Measurements from ENCODE around the gene ABLIM1.
A peak's percentile ranks its signal among the peaks of the same experiment; 100 is the strongest.

Gene ABLIM1

GRCh38 chr10:114603303-114603702, 54.8 kb downstream of the ABLIM1 start:
- Histone ChIP-seq H3K36me3 (replicated peaks; ENCODE audit: insufficient read depth, low read length) (no peaks in the 10 kb centered on the region), H3K4me3 (ENCODE audit: low read length) (no peak overlapping the region), H3K9ac (ENCODE audit: low read length) (no peak overlapping the region), H3K79me2 (ENCODE audit: low read length) (no peaks in the 10 kb centered on the region), H4K20me1 (ENCODE audit: insufficient read depth, low read length) (no peaks in the 10 kb centered on the region), H3F3A (ENCODE audit: insufficient read depth, low read length) (no peaks in the 10 kb centered on the region), H3K27ac (ENCODE audit: low read length) (peak overlapping the region; percentile 17; the same call in 1 of the 2 replicates), H3K9me3 (replicated peaks; ENCODE audit: insufficient read depth, low read length) (no peaks in the 10 kb centered on the region), H3K9me2 (replicated peaks; ENCODE audit: insufficient read depth, low read length) (no peaks in the 10 kb centered on the region), H3K4me2 (ENCODE audit: low read depth, low read length) (0 out of 2 replicates have a peak overlapping the region, but pooled peaks have one; percentile 22), H2AFZ (ENCODE audit: low read length) (no peak overlapping the region), H3K4me1 (ENCODE audit: low read length) (peaks cover 12% of the 10 kb centered on the region), H3K27me3 (replicated peaks; ENCODE audit: insufficient read depth, low read length) (no peaks in the 10 kb centered on the region)
- peak; percentile 28 for DNase-seq
- TF ChIP-seq EZH2 (optimal IDR thresholded peaks at IDR 0.05; ENCODE audit: low read depth, low read length), result no peak
- TF ChIP-seq CTCF (IDR thresholded peaks at IDR 0.05; ENCODE audit: low read length), result no peak
- TF ChIP-seq EZH2phosphoT487 (IDR thresholded peaks at IDR 0.05; ENCODE audit: low read length), result no peak

GRCh38 chr10:114600057-114600456, 58.0 kb downstream of the ABLIM1 start:
- no peaks in the 10 kb centered on the region for H3K79me2 ChIP-seq (ENCODE audit: low read length)
- no peaks in the 10 kb centered on the region for H3F3A ChIP-seq (ENCODE audit: insufficient read depth, low read length)
- no peak overlapping the region for H2AFZ ChIP-seq (ENCODE audit: low read length)
- H3K27ac ChIP-seq (ENCODE audit: low read length), result no peak overlapping the region
- peaks cover 12% of the 10 kb centered on the region for H3K4me1 ChIP-seq (ENCODE audit: low read length)
- no peak overlapping the region for H3K9ac ChIP-seq (ENCODE audit: low read length)
- no peak for DNase-seq
- H3K4me3 ChIP-seq (ENCODE audit: low read length), result no peak overlapping the region
- no peaks in the 10 kb centered on the region for H3K9me2 ChIP-seq (replicated peaks; ENCODE audit: insufficient read depth, low read length)
- TF ChIP-seq EZH2phosphoT487 (IDR thresholded peaks at IDR 0.05; ENCODE audit: low read length), result no peak
- no peak for TF ChIP-seq EZH2 (optimal IDR thresholded peaks at IDR 0.05; ENCODE audit: low read depth, low read length)
- no peak for TF ChIP-seq CTCF (IDR thresholded peaks at IDR 0.05; ENCODE audit: low read length)
- no peaks in the 10 kb centered on the region for H4K20me1 ChIP-seq (ENCODE audit: insufficient read depth, low read length)
- no peaks in the 10 kb centered on the region for H3K9me3 ChIP-seq (replicated peaks; ENCODE audit: insufficient read depth, low read length)
- H3K27me3 ChIP-seq (replicated peaks; ENCODE audit: insufficient read depth, low read length), result no peaks in the 10 kb centered on the region
- no peak overlapping the region for H3K4me2 ChIP-seq (ENCODE audit: low read depth, low read length)
- H3K36me3 ChIP-seq (replicated peaks; ENCODE audit: insufficient read depth, low read length), result no peaks in the 10 kb centered on the region

- Histone ChIP-seq H3K9ac (ENCODE audit: low read length) (no peak overlapping the region), H3K27ac (ENCODE audit: low read length) (no peak overlapping the region), H3K4me3 (ENCODE audit: low read length) (no peak overlapping the region), H4K20me1 (ENCODE audit: insufficient read depth, low read length) (no peaks in the 10 kb centered on the region), H3F3A (ENCODE audit: insufficient read depth, low read length) (0 out of 2 replicates have a peak, but pooled peaks cover 5% of the 10 kb centered on the region), H3K4me2 (ENCODE audit: low read depth, low read length) (no peak overlapping the region), H2AFZ (ENCODE audit: low read length) (no peak overlapping the region), H3K9me2 (replicated peaks; ENCODE audit: insufficient read depth, low read length) (no peaks in the 10 kb centered on the region), H3K36me3 (replicated peaks; ENCODE audit: insufficient read depth, low read length) (no peaks in the 10 kb centered on the region), H3K4me1 (ENCODE audit: low read length) (peaks cover 12% of the 10 kb centered on the region; the same call in 1 of the 2 replicates), H3K9me3 (replicated peaks; ENCODE audit: insufficient read depth, low read length) (no peaks in the 10 kb centered on the region), H3K79me2 (ENCODE audit: low read length) (no peaks in the 10 kb centered on the region), H3K27me3 (replicated peaks; ENCODE audit: insufficient read depth, low read length) (no peaks in the 10 kb centered on the region)
- TF ChIP-seq EZH2phosphoT487 (IDR thresholded peaks at IDR 0.05; ENCODE audit: low read length), result no peak
- TF ChIP-seq EZH2 (optimal IDR thresholded peaks at IDR 0.05; ENCODE audit: low read depth, low read length), result no peak
- TF ChIP-seq CTCF (IDR thresholded peaks at IDR 0.05; ENCODE audit: low read length), result no peak
- DNase-seq, result no peak
Observed at GRCh38 chr10:114596793-114597192, 61.3 kb downstream of the ABLIM1 start.

Measured in MM.1S (cell line).